Measurements from ENCODE around the gene PFKFB4. TPM values are rescaled to one million over a fixed set of nuclear protein-coding genes. Genes with fewer than 3 reads are reported as not detected.

PFKFB4 gene
- total and polyA plus RNA-seq, 2 experiments from 2014 or later, result 8.6 to 22.9 TPM

GRCh38 chr3:48567500-48567899 lies 10.9 kb upstream of the PFKFB4 start:
- H4K20me1 ChIP-seq (replicated peaks; ENCODE audit: insufficient read depth), result no peaks in the 10 kb centered on the region
- no peaks in the 10 kb centered on the region for H3K79me2 ChIP-seq (replicated peaks; ENCODE audit: insufficient read depth)
- H3K27me3 ChIP-seq (ENCODE audit: insufficient read depth), result no peaks in the 10 kb centered on the region
- no peaks in the 10 kb centered on the region for H3K9me2 ChIP-seq (ENCODE audit: insufficient read depth)
- H3K36me3 ChIP-seq (ENCODE audit: insufficient read depth), result no peaks in the 10 kb centered on the region
- DNase-seq (ENCODE audit: low spot score) (no peak), ATAC-seq (no peak)
- Mint-ChIP-seq H3K27ac (no peak overlapping the region), H3K36me3 (ENCODE audit: low read depth) (no peaks in the 10 kb centered on the region; the same call in 2 of the 3 replicates), H3K9me3 (no peaks in the 10 kb centered on the region; the same call in 2 of the 3 replicates), H3K4me3 (no peak overlapping the region), H3K4me1 (peaks cover 15% of the 10 kb centered on the region), H3K27me3 (ENCODE audit: insufficient read depth, low read depth, poor library complexity) (peaks cover 14% of the 10 kb centered on the region)
- H3K4me3 ChIP-seq, result no peak overlapping the region
- H3K4me2 ChIP-seq, result no peak overlapping the region
- H3K27ac ChIP-seq (ENCODE audit: low read depth), result no peak overlapping the region
- no peak overlapping the region for H2AFZ ChIP-seq
- TF ChIP-seq JUNB (IDR thresholded peaks at IDR 0.05; ENCODE audit: unreplicated experiment) (no peak), ETS1 (IDR thresholded peaks at IDR 0.05) (no peak)
- peaks cover 6% of the 10 kb centered on the region; the same call in 1 of the 2 replicates for H3K4me1 ChIP-seq (ENCODE audit: insufficient read depth)
- H3F3A ChIP-seq (replicated peaks; ENCODE audit: low read depth), result no peaks in the 10 kb centered on the region

- DNase-seq (ENCODE audit: low spot score) (no peak), ATAC-seq (no peak)
- no peaks in the 10 kb centered on the region for H3K79me2 ChIP-seq (replicated peaks; ENCODE audit: insufficient read depth)
- Mint-ChIP-seq H3K4me3 (no peak overlapping the region), H3K9me3 (no peaks in the 10 kb centered on the region; the same call in 2 of the 3 replicates), H3K4me1 (peaks cover 15% of the 10 kb centered on the region), H3K27ac (no peak overlapping the region), H3K36me3 (ENCODE audit: low read depth) (no peaks in the 10 kb centered on the region; the same call in 2 of the 3 replicates), H3K27me3 (ENCODE audit: insufficient read depth, low read depth, poor library complexity) (peaks cover 14% of the 10 kb centered on the region)
- H3K27me3 ChIP-seq (ENCODE audit: insufficient read depth), result no peaks in the 10 kb centered on the region
- H3K27ac ChIP-seq (ENCODE audit: low read depth), result no peak overlapping the region
- H3K4me2 ChIP-seq, result no peak overlapping the region
- TF ChIP-seq CREB1 (CRISPR knock-in tag; IDR thresholded peaks at IDR 0.05; ENCODE audit: low read depth) (no peak), STAT1 (IDR thresholded peaks at IDR 0.05; ENCODE audit: unreplicated experiment) (no peak), EZH2phosphoT487 (IDR thresholded peaks at IDR 0.05; ENCODE audit: unreplicated experiment) (no peak), JUNB (IDR thresholded peaks at IDR 0.05; ENCODE audit: unreplicated experiment) (no peak), ZNF114 (CRISPR knock-in tag; IDR thresholded peaks at IDR 0.05) (no peak), NANOG (IDR thresholded peaks at IDR 0.05; ENCODE audit: borderline replicate concordance) (no peak), ZNF331 (CRISPR knock-in tag; IDR thresholded peaks at IDR 0.05; ENCODE audit: low read depth) (no peak), EZH2 (IDR thresholded peaks at IDR 0.05; ENCODE audit: low read depth, unreplicated experiment) (no peak)
- no peaks in the 10 kb centered on the region for H3F3A ChIP-seq (replicated peaks; ENCODE audit: low read depth)
- H4K20me1 ChIP-seq (replicated peaks; ENCODE audit: insufficient read depth), result no peaks in the 10 kb centered on the region
- peaks cover 6% of the 10 kb centered on the region; the same call in 1 of the 2 replicates for H3K4me1 ChIP-seq (ENCODE audit: insufficient read depth)
- no peaks in the 10 kb centered on the region for H3K36me3 ChIP-seq (ENCODE audit: insufficient read depth)
- H2AFZ ChIP-seq, result no peak overlapping the region
- H3K9me2 ChIP-seq (ENCODE audit: insufficient read depth), result no peaks in the 10 kb centered on the region
- H3K4me3 ChIP-seq, result no peak overlapping the region
Measured at GRCh38 chr3:48567090-48567489, 10.5 kb upstream of the PFKFB4 start.

GRCh38 chr3:48566401-48566760 lies 9.8 kb upstream of the PFKFB4 start:
- H3K27ac Mint-ChIP-seq, result no peak overlapping the region

More at GRCh38 chr3:48566401-48566760, 9.8 kb upstream of the PFKFB4 start:
- H3K36me3 Mint-ChIP-seq (ENCODE audit: low read depth), result no peaks in the 10 kb centered on the region; the same call in 2 of the 3 replicates
- Histone ChIP-seq H3K27ac (ENCODE audit: low read depth) (no peak overlapping the region), H2AFZ (no peak overlapping the region), H3K4me1 (ENCODE audit: insufficient read depth) (peaks cover 6% of the 10 kb centered on the region; the same call in 1 of the 2 replicates), H3K4me2 (no peak overlapping the region), H3K36me3 (ENCODE audit: insufficient read depth) (no peaks in the 10 kb centered on the region), H3K4me3 (no peak overlapping the region), H4K20me1 (replicated peaks; ENCODE audit: insufficient read depth) (no peaks in the 10 kb centered on the region), H3K9me2 (ENCODE audit: insufficient read depth) (no peaks in the 10 kb centered on the region), H3K79me2 (replicated peaks; ENCODE audit: insufficient read depth) (no peaks in the 10 kb centered on the region), H3K27me3 (ENCODE audit: insufficient read depth) (no peaks in the 10 kb centered on the region), H3F3A (replicated peaks; ENCODE audit: low read depth) (no peaks in the 10 kb centered on the region)
- TF ChIP-seq CTCF (conservative IDR thresholded peaks at IDR 0.05; ENCODE audit: low read depth in 2 of 2), result no peak
- TF ChIP-seq ETS1 (IDR thresholded peaks at IDR 0.05), result no peak
- no peak for TF ChIP-seq ZNF114 (CRISPR knock-in tag; IDR thresholded peaks at IDR 0.05)
- H3K9me3 Mint-ChIP-seq, result no peaks in the 10 kb centered on the region; the same call in 2 of the 3 replicates
- peaks cover 15% of the 10 kb centered on the region for H3K4me1 Mint-ChIP-seq
- peaks cover 15% of the 10 kb centered on the region for H3K27me3 Mint-ChIP-seq (ENCODE audit: insufficient read depth, low read depth, poor library complexity)
- ATAC-seq, result no peak
- H3K4me3 Mint-ChIP-seq, result no peak overlapping the region
- DNase-seq (ENCODE audit: low spot score), result no peak
